T-helper 2 cell treated with Interferon-gamma antibody and Interleukin-4, amounts not matched to agents 100 ng/mL and 5 ng/mL, for 36 hours (primary cell): ENCODE data around the gene PCDHGB2. TPM values are rescaled to one million over a fixed set of nuclear protein-coding genes. Genes with fewer than 3 reads are reported as not detected.
"Not testable (repeated sequence)": the region's sequence is repeated elsewhere in the genome, so short reads cannot be mapped to it uniquely, and the experiment has no call there.

Source experiments
- intact Hi-C: fragments of 100-400 bp; cut with micrococcal nuclease; formaldehyde crosslinking; loops from one replicate; pipeline ENCODE4 v1.15.1; 2023
- total RNA-seq: library from RNA; stranded (reverse); gene quantifications from 2 replicates; pipeline ENCODE4 v1.2.3, GENCODE V29; 2022

The PCDHGB2 gene
- total RNA-seq, 1 donor from 2014 or later: 0.93 TPM

DNA sequence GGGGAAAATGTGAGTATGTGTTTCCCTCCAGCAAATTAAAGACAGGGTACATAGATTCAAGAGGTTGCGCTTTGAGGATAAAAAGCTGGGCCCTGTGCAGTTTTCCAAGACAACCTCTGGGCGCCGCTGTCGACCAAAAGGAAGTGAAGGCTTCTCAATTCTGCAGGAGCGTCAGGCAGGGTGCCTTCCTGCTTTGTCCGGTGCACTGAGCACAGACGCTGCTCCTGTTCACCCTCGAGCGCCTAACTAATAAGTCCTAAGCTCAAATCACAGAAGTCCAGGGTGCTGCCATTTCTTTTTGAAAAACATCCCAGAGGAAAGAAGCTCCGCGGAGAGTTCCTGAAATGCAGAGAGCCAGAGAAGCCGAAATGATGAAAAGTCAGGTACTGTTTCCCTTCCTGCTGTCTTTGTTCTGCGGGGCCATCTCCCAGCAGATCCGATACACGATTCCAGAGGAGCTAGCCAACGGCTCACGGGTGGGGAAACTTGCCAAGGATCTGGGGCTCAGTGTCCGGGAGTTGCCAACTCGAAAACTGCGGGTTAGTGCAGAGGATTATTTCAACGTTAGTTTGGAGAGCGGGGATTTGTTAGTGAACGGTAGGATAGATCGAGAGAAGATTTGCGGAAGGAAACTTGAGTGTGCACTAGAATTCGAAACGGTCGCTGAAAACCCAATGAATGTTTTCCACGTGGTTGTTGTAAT is 9.7 kb upstream of the PCDHGB2 start, which contains the start of gene PCDHGB1:
TSS of gene PCDHGB1 (plus strand) at position 183 of the 703 bp plus-strand sequence. CDS start at position 345, 162 bp downstream.
- intact Hi-C loops: no loop called here

DNA sequence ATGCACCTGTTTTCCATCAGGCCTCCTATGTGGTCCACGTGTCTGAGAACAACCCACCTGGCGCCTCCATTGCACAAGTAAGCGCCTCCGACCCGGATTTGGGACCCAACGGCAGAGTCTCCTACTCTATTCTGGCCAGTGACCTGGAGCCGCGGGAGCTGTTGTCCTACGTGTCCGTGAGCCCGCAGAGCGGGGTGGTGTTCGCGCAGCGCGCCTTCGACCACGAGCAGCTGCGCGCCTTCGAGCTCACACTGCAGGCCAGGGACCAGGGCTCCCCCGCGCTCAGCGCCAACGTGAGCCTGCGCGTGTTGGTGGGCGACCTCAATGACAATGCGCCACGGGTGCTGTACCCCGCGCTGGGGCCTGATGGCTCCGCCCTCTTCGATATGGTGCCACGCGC is 8.2 kb upstream of the PCDHGB2 start:
- intact Hi-C loops: no loop called here

DNA sequence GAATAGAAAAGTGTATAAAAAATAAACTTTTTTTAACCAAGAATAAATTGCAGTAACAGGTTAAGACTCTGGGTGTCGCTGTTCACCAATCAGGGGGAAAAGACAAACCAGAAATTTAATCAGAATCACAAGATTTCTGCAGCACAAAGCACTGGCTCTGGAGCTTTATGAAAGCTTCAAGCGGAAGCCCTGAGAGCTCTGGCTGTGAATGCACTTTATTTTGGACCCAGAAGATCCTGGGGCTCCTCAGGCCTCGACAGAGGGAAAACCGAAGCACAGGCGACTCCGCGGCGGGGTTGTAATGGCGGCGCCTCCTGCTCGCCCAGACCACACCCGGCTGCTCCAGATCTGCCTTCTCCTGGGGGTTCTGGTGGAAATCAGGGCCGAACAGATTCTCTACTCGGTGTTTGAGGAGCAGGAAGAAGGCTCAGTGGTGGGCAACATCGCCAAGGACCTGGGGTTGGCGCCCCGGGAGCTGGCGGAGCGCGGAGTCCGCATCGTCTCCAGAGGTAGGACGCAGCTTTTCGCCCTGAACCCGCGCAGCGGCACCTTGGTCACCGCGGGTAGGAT is 4.8 kb upstream of the PCDHGB2 start, which contains the start of gene PCDHGA4:
TSS of gene PCDHGA4 (plus strand) at position 122 of the 570 bp plus-strand sequence. CDS start at position 209, 87 bp downstream.
- intact Hi-C loops: no loop called here

DNA sequence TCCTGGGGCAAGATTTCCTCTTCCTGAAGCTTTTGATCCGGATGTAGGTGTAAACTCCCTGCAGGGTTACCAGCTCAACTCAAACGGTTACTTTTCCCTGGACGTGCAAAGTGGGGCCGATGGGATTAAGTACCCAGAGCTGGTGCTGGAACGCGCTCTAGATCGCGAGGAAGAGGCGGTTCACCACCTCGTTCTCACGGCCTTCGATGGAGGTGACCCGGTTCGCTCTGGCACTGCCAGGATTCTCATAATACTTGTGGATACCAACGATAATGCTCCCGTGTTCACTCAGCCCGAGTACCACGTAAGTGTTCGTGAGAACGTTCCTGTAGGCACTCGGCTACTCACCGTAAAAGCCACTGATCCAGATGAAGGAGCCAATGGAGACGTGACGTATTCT is 4.2 kb upstream of the PCDHGB2 start:
- intact Hi-C loops: no loop called here

DNA sequence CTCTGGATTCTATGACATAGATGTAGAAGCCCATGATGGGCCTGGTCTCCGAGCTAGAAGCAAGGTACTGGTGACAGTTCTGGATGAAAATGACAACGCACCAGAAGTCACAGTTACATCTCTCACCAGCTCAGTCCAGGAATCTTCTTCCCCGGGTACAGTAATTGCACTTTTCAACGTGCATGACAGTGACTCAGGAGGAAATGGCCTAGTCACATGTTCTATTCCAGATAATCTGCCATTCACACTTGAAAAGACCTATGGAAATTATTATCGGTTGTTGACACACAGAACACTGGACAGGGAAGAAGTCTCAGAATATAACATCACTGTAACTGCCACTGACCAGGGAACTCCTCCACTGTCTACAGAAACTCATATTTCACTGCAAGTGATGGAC is 3.7 kb upstream of the PCDHGB2 start:
- intact Hi-C loops: no loop called here

DNA sequence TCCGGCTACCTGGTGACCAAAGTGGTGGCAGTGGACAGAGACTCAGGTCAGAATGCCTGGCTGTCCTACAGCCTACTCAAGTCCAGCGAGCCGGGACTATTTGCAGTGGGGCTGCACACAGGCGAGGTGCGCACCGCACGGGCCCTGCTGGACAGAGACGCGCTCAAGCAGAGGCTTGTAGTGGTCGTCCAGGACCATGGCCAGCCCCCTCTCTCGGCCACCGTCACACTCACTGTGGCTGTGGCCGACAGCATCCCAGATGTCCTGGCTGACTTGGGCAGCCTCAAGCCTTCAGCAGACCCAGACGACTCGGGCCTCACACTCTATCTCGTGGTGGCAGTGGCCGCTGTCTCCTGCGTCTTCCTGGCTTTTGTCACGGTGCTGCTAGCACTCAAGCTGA is 2.8 kb upstream of the PCDHGB2 start:
- intact Hi-C loops: no loop called here

DNA sequence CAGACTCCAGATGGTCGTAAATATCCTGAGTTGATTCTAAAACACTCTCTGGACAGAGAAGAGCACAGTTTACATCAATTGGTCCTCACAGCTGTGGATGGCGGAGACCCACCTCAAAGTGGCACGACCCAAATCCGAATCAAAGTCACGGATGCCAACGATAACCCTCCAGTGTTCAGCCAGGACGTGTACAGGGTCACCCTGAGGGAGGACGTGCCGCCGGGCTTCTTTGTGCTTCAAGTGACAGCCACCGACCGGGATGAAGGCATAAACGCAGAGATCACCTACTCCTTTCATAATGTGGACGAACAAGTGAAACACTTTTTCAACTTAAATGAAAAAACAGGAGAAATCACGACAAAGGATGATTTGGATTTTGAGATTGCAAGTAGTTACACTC is 891 bp downstream of the PCDHGB2 start:
- intact Hi-C loops: loop anchor here (2.0 to 5.0 kb wide), 2 partner anchors 62 to 152 kb away; partner anchors contain the start of gene PCDHGA11

DNA sequence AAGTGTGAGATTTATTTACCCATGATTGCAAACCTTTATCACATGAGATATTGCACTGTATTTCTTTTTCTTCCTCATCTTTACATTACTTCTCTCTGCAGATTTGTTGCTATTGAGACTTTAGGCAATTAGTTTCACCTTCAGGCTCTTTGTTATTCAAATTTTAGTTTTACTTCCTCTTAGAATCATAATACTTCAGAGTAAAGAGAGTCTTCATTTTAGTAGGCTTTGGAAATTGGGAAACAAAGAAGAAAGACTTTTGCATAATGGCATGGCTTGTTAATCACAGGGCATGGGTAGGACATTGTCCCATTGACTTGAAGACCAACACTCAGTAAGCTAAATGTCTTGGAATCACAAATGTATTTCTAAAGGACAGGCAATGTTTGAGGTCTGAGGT is 2.9 kb downstream of the PCDHGB2 start:
- intact Hi-C loops: loop anchor here (5.0 kb wide), 1 partner anchor 60 kb away; the partner anchor contains the start of gene PCDHGA11

DNA sequence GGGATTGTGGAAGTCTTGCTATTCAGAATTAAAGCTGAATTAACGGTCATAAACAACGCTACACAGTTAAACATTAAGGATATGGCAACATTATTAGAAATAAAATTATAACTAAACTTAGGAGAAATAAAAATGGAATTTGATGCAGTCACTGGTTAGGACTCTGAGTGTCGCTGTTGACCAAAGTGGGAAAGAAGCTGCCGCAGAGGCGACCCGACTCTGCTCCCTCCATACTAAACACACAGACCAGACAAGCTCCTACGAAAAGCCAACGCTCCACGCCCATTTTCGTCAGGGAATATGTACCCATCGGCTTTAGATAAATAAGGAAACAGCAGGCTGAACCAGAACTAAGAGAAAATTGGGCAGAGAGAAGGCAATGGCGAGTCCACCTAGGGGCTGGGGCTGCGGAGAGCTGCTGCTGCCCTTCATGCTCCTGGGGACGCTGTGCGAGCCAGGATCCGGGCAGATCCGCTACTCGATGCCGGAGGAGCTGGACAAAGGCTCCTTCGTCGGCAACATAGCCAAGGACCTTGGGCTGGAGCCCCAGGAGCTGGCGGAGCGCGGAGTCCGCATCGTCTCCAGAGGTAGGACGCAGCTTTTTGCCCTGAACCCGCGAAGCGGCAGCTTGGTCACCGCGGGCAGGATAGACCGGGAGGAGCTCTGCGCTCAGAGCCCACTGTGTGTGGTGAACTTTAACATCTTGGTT is 4.3 kb downstream of the PCDHGB2 start, which contains the start of gene PCDHGA5:
TSS of gene PCDHGA5 (plus strand) at position 211 of the 709 bp plus-strand sequence. CDS start at position 380, 169 bp downstream.
- intact Hi-C loops: loop anchor here (5.0 kb wide), 1 partner anchor 58 kb away; the partner anchor contains the start of gene PCDHGA11

DNA sequence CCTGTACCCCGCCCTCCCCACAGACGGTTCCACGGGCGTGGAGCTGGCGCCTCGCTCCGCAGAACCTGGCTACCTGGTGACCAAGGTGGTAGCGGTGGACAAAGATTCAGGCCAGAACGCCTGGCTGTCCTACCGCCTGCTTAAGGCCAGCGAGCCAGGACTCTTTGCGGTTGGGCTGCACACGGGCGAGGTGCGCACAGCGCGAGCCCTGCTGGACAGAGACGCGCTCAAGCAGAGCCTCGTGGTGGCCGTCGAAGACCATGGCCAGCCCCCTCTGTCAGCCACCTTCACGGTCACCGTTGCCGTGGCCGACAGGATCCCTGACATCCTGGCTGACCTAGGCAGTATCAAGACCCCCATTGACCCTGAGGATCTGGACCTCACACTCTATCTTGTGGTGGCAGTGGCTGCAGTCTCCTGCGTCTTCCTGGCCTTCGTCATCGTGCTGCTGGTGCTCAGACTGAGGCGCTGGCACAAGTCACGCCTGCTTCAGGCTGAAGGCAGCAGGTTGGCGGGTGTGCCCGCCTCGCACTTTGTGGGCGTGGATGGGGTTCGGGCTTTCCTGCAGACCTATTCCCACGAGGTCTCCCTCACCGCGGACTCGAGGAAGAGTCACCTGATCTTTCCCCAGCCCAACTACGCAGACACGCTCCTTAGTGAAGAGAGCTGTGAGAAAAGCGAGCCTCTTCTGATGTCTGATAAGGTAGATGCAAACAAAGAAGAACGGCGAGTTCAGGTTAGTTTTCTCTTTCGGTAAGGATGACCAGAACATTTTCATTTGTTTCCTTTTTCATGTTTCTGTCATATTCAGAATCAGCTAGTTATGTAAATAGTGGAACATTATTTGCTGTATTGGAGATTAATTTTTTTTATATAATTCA is 6.5 kb downstream of the PCDHGB2 start:
- intact Hi-C loops: no loop called here

DNA sequence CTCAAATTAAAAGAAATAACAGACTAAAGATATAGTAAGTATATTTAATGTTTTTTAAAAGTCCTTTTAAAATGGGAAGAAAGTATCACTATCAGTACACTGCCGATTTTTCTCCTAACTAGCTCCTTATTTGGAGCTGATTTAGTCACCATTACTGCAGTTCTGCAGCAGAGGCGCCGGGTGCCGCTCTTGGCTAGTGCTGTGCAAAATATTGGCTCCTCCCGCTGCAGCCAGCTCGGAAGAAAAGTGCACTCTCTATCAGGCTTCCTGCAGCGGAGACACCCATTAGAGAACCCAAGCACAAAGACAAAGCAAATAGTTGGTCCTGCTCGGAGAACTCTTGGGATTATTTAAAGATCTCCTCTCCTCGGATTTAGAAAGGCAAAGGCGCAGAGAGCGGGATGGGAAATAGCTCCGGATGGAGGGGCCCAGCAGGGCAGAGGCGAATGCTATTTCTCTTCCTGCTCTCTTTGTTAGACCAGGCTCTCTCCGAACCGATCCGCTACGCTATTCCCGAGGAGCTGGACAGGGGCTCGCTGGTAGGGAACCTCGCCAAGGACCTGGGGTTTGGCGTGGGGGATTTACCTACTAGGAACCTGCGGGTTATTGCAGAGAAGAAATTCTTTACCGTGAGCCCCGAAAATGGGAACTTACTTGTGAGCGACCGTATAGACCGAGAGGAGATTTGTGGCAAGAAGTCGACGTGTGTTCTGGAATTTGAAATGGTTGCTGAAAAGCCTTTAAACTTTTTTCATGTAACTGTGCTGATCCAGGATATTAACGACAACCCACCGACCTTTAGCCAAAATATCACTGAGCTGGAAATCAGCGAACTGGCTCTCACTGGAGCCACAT is 10.4 kb downstream of the PCDHGB2 start, which contains the start of gene PCDHGB3:
TSS of gene PCDHGB3 (plus strand) at position 249 of the 855 bp plus-strand sequence. CDS start at position 402, 153 bp downstream.
- intact Hi-C loops: no loop called here

DNA sequence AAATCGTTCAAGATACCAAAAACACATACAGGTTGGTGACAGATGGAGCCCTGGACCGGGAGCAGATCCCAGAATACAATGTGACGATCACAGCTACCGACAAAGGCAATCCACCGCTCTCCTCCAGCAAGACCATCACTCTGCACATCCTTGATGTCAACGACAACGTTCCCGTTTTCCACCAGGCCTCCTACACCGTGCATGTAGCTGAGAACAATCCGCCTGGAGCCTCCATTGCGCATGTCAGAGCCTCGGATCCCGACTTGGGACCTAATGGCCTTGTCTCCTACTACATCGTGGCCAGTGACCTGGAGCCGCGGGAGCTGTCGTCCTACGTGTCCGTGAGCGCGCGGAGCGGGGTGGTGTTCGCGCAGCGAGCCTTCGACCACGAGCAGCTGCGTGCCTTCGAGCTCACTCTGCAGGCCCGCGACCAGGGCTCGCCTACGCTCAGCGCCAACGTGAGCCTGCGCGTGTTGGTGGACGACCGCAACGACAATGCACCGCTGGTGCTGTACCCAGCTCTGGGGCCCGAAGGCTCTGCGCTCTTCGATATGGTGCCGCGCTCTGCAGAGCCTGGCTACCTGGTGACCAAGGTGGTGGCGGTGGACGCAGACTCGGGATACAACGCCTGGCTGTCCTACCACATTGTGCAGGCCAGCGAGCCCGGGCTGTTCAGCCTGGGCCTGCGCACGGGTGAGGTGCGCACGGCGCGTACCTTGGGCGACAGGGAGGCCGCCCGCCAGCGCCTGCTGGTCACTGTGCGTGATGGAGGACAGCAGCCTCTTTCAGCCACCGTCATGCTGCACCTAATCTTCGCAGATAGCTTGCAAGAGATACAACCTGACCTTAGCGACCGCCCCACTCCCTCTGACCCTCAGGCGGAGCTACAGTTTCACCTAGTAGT is 12.0 kb downstream of the PCDHGB2 start:
- intact Hi-C loops: no loop called here

DNA sequence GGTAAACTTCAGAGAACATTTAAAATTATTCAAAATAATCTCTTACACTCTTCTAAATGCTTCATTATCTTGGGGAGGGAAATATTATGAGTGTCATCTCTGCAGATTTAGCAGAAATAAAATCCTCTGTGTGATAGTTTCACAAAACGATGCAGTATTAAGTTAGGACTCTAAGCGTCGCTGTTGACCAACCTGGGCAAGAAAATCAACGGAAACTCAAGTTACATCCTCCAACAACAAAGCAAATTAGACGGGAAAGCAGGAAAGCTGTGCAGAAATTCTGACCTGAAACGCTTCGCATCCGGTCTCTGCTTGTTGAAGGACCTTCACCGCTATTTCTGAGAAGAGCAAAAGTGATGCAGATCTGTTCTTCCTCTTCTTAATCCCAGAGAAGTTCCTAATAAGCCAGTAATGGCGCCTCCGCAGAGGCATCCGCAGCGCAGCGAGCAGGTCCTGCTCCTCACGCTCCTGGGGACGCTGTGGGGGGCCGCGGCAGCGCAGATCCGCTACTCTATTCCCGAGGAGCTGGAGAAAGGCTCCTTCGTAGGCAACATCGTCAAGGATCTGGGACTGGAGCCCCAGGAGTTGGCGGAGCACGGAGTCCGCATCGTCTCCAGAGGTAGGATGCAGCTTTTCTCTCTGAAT is 14.0 kb downstream of the PCDHGB2 start, which contains the start of gene PCDHGA6:
TSS of gene PCDHGA6 (plus strand) at position 219 of the 645 bp plus-strand sequence. CDS start at position 412, 193 bp downstream.
- intact Hi-C loops: no loop called here

DNA sequence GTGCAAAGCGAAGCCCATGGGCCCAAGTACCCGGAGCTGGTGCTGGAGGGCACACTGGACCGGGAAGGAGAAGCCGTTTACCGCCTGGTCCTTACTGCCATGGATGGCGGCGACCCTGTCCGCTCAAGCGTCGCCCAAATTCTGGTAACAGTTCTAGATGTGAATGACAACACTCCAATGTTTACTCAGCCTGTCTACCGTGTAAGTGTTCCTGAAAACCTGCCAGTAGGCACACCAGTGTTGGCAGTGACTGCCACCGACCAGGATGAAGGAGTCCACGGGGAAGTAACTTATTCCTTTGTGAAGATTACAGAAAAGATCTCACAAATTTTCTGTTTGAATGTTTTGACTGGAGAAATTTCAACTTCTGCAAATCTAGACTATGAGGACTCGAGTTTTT is 14.8 kb downstream of the PCDHGB2 start:
- intact Hi-C loops: no loop called here

DNA sequence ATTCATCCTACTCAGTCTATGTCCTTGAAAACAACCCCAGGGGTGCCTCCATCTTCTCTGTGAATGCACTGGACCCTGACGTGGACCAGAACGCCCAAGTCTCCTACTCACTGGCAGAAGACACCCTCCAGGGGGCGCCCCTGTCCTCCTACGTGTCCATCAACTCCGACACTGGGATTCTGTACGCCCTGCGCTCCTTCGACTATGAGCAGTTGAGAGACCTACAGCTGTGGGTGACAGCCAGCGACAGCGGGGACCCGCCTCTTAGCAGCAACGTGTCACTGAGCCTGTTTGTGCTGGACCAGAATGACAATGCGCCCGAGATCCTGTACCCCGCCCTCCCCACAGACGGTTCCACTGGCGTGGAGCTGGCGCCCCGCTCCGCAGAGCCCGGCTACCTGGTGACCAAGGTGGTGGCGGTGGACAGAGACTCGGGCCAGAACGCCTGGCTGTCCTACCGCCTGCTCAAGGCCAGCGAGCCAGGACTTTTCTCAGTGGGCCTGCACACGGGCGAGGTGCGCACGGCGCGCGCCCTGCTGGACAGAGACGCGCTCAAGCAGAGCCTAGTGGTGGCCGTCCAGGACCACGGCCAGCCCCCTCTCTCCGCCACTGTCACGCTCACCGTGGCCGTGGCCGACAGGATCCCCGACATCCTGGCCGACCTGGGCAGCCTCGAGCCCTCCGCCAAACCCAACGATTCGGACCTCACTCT is 15.8 kb downstream of the PCDHGB2 start:
- intact Hi-C loops: not testable (repeated sequence)

DNA sequence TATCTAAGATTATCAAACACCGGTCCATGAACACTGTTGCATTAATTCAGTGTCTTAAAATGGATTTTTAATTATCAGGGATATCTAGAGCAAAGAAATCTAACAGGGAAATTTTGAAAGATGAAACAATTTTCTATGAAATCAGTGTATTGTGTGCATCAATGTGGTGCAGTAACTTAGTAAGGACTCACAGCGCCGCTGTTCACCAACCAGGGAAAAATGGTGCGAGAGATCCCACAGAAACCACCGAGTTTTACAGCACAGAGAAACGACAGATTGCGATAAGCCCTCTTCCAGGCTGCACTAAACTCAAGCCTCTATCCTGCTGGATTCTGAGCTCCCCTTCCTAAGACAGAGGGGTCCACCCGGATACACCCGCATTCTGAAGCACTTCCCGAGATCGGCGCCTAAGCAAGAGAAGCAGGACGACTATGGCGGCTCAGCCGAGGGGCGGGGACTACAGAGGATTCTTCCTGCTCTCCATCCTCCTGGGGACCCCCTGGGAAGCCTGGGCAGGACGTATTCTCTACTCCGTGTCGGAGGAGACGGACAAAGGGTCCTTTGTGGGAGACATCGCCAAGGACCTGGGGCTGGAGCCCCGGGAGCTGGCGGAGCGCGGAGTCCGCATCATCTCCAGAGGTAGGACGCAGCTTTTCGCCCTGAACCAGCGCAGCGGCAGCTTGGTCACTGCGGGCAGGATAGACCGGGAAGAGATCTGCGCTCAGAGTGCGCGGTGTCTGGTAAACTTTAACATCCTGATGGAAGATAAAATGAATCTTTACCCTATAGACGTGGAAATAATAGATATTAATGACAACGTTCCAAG is 22.9 kb downstream of the PCDHGB2 start, which contains the start of gene PCDHGA7:
TSS of gene PCDHGA7 (plus strand) at position 274 of the 826 bp plus-strand sequence. CDS start at position 432, 158 bp downstream.
- intact Hi-C loops: no loop called here
